ENCODE data around the gene RASGRF1.

GRCh38 chr15:79050341-79050740 is 40.2 kb downstream of the RASGRF1 start:
- TF ChIP-seq CTCF (conservative IDR thresholded peaks at IDR 0.05 in 1 of 2, IDR thresholded peaks at IDR 0.05 in 1 of 2; ENCODE audit: low read depth in 1 of 2, low read length in 2 of 2): no peak
- TF ChIP-seq EZH2 (IDR thresholded peaks at IDR 0.05; ENCODE audit: low read length, missing control alignments): no peak
